Stomach (tissue), 4 donors: ENCODE results near the gene ETFB.

Experiments
- CTCF ChIP-seq, 7 experiments: fragments of 450-650 bp in 4 of 7; fragments of 200-600 bp in 3 of 7; sonication (generic) in 3 of 7; IDR thresholded peaks; one replicate each; pipeline ENCODE4 v1.5.1; 2016 to 2019; ENCODE audit warnings: antibody characterized with exemption in 7 of 7, control low read depth in 2 of 7, mild to moderate bottlenecking in 1 of 7
- POLR2AphosphoS5 ChIP-seq, 3 donors: sonication (generic); formaldehyde crosslinking; IDR thresholded peaks; one replicate each; pipeline ENCODE4 v1.6.1; 2016; ENCODE audit warnings: antibody characterized with exemption in 3 of 3

- TF ChIP-seq CTCF (IDR thresholded peaks at IDR 0.05) (no peak), POLR2AphosphoS5 (IDR thresholded peaks at IDR 0.05) (no peak)
These were observed 9.5 kb upstream of the ETFB start for GRCh38 chr19:51375504-51376221.
